Activated CD4-positive, alpha-beta T cell treated with anti-CD3 and anti-CD28 coated beads, Interleukin-2, Interleukin-6, amounts not matched to agents 100 ng/mL and 50 ng/mL, durations not matched to agents 16 hours and 8 hours (primary cell): ENCODE measurements around the gene ACADSB.
A peak's percentile ranks its signal among the peaks of the same experiment; 100 is the strongest.

Experiments
- DNase-seq: peaks from one replicate; pipeline ENCODE4 v3.0.0-alpha.2; 2020

The ACADSB gene

DNA sequence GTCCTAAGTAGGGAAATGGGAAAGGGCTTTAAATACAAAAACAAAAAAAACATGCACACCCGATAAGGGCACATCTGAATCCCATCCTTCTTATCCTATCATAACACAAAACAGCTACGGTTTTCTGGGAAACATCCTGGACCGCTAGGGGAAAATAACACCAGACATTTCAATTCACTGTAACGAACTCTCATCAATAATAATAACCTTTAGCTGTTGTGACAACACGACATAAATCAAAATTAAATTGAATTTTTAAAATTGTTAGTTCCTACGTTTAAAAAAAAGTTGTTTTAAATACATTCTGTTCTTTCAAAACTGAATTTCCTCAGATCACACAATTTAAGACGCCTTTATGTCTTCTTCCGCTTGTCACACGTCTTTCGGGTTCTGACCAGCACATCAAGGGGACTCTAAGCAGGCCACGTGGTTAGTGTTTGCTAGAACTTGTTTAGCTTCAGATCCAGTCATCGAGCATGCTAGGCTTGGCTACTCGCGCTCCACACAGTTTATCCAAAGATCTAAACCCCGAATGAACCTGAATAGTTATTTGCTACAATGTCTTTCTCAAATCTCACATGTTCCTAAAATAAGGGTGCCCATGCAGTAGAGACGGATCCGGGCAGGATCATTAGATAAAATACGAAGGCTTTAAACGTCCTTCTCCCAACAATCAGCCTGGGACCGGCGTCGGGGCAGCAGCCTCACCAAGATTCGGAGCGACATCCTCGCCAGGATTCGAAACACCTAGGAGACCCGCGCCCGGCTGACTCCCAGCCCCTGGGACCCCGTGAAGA is 1.1 kb upstream of the ACADSB start:
- DNase-seq, result peak; percentile 69

DNA sequence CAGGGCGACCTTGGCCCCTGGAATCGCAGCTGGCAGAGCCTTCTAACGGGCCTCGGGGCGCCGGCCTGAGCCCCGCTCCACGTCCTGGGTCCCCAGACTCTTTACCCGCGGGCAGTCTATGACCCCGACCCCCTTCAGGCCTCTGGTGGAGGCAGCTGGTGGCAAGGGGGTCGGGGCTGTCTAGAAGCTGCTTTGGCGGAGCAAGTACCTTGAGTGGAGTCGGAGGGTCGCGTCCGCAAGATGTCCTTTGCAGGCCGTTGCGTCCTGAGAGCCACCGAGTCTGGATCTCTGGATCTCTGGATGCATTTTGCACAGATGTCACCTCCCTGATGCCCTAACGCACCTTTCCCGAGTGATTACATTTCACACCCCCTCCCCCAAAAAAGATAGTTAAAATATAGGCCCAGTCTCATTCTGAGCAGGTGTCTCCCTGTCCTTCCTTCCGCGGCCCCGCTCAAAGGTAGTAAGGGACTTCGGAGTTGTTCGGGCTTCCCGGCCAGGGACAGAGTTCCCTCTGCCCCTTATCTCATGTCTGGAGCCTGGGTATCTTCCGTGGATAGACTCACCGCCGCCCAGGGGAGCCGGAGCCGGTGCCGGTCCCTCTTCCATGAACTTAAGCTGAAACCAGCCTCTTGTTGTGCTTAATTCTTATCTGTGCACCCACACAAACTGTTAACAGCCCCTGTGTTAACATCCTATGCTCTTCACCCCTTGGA is 457 bp downstream of the ACADSB start:
- DNase-seq, result peak; percentile 11

DNA sequence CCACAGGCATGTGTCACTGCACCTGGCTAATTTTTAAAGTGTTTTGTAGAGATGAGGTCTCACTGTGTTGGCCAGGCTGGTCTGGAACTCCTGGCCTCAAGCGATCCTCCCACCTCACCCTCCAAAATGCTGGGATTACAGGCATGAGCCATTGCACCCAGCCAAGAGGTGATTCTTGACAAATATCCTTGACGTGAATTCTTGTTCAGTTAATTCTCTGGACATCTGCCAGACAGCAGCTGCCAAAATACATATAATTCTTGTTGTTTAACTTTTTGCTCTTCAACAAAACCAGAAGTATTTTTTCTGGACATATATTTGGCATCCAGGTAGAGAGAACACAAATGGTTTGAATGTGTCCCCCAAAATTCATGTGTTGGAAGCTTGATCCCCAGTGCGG is 3.2 kb downstream of the ACADSB start:
- DNase-seq, result no peak

DNA sequence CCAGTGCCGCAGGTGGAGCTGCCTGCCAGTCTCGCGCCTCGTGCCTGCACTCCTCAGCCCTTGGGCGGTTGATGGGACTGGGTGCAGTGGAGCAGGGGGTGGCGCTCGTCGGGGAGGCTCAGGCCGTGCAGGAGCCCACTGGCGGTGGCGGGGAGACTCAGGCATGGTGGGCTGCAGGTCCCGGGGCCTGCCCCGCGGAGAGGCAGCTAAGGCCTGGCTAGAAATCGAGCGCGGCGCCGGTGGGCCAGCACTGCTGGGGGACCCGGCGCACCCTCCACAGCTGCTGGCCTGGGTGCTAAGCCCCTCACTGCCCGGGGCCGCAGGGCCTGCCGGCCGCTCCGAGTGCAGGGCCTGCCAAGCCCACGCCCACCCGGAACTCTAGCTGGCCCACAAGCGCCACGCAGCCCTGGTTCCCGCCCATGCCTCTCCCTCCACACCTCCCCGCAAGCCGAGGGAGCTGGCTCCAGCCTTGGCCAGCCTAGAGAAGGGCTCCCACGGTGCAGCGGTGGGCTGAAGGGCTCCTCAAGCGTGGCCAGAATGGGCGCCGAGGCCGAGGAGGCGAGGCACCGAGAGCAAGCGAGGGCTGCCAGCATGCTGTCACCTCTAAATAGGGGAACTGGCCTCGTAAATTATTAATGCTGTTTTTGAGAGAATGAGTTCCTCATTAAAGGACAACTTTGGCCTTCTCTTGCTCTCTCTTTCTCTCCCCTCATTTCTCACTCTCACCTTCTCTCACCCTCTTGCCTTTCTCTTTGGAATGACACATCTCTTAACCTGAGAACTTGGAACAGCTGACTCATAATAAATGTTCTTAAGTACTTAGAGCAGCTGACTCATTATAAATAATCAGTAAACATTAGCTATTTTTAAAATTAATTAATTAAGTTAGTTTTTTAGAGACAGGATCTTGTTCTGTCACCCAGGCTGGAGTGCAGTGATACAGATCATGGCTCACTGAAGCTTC is 4.9 kb downstream of the ACADSB start:
- no peak for DNase-seq

DNA sequence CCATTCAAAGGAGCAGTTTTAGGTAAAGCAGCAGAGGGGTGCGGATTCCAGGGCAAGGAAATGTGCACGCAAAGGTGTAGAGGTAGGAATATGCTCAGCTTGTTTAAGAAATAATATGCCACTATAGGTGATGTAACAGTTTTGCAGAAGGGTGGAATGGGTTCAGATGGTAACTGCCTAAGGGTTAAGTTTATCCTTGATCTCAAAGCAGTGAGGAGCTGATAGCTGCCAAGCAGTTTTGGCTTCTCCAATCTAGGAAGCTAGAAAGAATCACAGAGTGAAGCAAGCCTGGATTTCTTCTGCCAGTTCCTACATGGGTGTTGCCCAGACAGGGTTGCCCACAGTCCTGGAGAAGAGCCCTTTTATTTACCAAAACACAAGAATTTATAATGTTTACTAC is 6.0 kb downstream of the ACADSB start:
- no peak for DNase-seq

DNA sequence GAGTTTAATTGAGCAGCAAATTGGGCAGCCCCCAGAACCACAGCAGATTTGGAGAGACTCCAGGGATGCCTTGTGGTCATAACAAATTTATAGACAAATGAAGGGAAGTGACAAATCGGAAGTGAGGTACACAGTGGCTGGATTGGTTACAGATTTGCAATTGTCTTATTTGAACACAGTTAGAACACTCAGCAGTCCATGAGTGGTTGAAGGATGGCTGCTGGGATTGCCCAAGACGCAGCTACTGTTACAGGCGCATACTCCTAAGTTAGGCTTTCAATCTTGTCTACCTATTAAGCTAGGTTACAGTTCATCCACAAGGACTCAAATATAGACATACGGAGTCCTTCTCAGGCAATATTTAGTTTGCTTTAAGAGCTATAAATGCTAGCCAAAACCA is 7.4 kb downstream of the ACADSB start:
- no peak for DNase-seq

DNA sequence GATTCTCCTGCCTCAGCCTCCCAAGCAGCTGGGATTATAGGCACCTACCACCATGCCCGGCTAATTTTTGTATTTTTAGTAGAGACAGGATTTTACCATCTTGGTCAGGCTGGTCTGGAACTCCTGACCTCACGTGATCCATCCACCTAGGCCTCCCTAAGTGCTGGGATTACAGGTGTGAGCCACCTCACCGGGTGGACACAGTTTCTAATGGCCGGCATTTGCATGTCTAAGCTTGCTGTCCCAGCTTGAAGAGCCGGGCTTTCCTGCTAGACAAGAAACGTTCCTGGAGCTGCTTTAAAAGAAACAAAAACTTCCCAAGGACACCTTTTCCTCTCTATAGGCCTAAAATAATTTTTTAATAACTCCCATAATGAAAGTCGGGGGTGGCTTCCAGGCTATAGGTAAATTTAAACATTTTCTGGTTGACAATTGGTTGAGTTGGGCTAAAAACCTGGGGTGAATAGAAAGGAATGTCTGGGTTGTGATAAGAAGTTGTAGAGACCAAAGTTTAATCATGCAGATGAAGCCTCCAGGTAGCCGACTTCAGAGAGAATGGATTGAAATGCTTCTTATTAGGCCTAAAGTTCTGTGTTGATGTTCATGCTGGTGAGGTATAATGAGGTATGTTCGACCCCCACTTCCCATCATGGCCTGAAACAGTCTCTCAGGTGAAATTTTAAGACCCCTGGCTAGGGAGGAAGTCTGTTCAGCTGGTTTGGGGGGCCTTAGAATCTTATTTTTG is 8.8 kb downstream of the ACADSB start:
- DNase-seq, result no peak

DNA sequence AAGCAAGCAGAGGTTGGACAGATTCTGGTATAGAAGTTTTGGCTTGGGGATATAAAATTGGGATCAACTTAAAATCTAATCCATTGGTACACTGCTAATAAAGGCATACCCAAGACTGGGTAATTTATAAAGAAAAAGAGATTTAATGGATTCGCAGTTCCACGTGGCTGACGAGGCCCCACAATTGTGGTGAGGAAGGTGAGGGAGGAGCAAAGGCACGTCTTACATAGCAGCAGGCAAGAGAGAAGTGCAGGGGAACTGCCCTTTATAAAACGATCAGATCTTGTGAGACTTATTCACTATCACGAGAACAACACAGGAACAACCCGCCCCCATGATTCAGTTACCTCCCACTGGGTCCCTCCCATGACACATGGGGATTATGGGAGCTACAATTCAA is 9.7 kb downstream of the ACADSB start:
- DNase-seq, result no peak

DNA sequence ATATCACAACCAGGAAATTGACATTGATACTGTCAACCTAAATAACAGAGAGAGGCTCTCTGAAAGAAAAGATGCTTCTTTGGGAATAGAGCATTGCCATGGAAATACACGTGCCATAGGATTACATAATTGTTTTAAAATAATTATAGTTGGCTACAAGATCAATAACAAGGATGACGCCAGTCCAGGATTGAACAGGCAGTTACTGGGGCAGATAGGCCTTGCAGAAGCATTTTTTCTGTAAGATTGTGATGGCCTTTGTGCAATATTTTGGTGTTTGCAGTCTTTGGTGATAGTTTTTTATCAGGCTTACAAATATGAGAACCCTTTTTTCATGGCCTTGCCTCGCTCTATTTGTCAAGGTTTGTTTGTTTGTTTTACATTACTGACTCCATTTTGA is 10.5 kb downstream of the ACADSB start:
- DNase-seq, result no peak

DNA sequence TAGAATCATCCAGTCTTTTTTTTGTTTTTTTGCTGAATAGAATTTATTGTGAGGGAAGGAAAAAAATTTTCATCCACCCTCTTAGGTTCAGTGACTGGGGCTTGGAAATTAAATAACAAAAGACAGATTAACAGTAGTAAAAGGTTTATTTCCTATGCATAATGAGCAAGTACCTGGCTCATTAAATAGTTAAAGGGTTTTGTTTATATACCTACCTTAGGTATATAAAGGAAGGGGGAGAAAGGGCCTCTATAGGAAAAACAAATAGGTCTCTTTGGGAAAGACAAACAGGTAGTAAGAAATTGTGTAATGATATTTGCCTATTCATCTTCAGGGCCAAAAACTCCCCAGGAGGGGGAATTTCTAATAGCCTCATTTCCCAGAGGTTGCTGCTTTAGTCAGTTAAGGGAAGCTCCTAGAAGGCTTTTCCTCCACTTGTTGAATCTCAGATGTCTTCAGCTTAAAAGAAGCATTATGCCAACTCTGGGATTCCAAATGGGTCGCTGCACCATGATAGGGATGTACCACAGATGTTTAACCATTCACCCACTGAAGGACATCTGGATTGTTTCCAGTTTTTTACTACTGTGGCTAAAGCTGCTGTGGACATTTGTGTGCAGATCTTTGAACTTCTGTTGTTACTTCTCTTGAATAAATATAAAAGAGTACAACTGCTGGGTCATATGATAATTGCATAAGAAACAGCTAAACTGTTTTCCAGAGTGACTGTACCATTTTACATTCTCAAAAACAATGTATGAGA is 11.3 kb downstream of the ACADSB start:
- DNase-seq, result no peak

DNA sequence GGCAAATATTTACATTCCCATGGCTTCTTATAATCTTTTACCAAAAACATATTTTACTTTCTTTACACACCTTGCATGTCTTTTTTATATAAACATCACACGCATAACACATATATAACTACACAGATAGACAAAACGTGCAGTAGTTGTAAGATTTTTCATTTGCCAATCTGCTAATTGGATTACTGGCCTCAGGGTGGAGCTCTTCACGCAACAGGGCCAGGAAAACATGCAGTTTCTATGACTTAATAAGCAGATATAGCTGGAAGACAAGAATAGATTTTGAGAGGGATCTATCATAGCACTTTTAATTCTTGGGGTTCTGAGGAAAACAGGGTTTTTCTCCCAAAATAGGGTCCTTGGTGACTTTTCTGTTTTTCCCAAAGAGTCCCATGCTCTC is 12.7 kb downstream of the ACADSB start:
- no peak for DNase-seq

DNA sequence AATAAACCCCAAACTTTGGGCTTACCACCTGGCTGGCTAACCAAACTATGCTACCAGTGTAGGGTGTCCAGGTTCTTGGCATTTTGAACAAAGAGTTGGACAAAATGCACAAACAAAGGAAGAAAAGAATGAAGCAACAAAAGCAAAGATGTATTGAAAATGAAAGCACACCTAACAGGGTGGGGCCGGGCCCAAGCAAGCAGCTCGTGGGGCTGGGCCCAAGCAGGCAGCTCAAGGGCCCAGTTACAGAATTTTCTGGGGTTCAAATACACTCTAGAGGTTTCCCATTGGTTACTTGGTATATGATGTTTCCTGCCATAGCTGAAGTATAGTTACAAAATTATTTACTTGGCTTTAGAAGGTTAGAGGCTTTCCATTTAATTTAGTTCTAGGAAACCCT is 15.7 kb downstream of the ACADSB start:
- no peak for DNase-seq

DNA sequence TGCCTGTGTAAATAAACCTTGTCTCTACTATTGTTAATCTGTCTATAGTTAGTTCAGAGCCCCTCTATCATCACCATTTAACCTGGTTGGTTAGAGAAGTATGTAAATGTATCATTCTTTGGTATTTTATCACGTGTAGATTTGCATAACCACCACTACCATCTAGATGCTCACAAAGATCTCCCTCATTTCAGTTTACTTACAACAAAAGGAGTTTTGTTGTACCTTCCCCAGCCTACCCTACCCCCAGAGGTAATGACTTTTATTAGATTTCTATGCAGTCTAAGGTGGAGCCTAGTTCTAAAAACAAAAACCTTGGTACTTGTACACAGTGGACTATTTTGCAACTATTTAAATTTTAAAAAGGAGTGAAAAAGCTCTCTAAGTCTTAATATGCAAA is 17.5 kb downstream of the ACADSB start:
- no peak for DNase-seq

DNA sequence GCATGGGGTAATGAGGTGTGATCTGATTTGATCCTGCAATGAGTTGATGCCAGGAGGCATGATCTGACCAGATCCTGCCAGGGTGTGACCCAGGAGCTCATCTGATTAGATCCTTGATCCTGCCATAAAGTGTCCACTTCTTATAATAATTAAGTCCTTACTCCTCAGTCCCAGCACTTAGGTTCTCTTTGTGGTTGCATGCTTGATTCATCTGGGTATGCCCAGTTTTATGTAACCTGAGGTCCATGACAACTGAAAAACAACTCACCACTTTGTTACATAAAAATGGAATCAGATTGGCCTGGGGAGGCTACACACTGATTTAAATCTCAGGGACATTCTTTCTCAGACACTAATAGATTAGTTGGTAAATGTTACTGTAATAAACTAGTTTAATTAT is 19.1 kb downstream of the ACADSB start:
- DNase-seq, result no peak

DNA sequence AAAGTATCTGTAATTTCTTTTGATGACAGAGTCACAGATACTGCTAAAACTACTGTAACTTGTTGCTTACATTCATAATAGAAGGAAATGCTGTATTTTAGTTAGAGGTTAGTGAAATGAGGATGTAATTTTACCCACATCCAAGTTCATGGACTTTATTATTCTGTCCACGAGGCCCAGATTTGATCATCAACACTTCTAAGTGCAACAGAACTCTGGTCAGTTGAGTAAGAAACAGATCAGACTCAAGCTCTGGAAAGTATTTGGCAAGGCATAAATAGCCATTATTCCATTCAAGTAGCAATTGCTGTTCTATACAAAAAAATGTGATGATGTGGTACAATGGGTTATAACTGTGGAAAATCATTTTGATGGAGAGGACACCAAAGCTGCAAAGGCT is 22.3 kb downstream of the ACADSB start:
- DNase-seq, result no peak

DNA sequence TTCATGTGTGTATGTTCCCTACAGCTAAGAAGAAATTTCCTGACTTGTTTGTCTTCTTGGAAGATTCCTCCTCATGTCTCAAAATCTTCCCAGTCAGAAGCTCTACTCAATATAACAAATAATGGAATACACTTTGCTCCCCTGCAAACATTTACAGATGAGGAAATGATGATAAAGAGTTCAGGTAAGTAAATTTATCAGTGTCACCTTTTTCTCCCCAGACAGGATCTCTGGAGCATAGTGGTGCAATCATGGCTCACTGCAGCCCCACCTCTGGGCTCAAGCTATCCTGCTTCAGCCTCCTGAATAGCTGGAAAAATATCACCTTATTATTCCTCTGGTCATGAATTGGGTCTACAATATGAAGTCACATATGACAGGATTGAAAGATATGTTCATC is 25.5 kb downstream of the ACADSB start:
- DNase-seq, result no peak

DNA sequence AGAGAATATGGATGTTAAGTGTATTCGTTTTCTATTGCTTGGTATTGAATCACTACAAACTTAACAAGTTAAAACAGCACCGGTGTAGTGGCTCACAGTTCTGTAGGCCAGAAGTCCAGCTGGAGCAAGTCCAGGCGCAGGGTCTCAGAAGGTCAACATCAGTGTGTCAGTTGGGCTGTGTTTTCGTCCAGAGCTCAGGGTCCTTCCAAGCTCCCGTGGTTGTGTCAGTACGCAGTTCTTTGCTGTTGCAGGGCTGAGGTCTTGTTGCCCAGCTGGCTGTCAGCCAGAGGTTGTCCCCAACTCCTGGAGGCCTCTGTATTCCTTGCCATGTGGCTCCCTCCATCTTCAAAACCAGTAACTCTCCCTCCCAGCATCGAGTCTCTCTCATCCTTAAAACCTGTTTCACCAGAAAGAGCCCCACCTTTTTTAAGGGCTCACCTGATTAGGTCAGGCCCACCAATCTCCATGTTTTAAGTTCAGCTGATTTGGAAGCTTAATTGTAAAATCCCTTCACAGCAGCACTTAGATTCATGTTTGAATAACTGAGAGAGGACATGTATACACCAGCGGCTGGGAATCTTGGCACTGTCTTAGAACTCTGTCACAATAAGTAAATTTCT is 26.8 kb downstream of the ACADSB start:
- no peak for DNase-seq

DNA sequence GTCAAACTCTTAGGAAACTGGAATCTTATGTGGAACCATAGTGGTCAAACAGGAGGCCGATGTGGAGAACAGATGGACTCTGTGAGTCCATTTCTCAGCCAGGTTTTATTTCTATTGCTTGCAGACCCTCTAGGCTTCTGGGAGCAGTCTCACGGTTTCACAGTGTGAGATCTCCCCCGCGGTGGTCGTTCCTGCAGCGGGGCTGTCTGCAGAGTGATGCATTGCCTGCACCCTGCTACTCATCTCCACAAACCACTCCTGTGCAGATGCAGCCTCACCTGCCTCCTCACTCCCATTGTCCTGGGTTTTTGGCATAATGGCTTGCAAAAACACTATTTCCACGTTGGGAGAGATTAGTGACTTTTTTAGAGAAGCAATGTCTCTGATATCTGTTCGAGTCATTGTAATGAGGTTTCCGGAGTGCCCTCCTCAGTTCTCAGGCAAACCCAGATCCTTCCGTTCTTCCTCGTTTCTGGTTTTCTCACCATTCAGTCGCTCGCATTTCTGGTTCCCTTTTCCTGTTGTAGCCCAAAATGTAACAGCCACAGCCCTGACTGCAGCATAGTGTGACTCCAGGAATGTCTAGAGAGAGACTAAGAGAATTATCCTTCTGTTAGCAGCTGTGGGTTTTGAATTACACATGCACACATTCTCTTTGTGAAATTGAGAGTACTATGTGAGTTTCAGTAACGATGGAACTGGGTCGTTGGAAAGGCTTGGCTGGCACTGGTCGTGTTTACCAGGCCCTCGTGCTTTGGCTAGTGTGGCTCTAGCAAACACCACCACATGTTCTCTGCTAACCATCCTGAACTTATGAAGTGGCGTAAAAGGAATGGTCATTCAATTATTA is 30.2 kb downstream of the ACADSB start:
- DNase-seq, result no peak

DNA sequence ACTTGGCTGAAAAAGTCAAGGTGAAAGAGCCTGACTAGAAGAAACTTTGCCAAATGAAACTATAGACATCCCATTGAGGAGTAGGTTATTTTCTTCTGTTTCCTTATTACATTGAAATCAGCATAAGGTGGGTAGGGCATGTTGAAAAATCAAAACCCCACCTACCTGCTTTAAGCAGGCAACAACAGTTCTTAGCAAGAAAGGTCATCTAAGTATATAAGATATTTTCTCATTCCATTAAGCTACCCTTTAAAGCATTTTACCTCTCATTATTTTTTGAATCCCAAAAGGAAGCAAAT is 30.8 kb downstream of the ACADSB start:
- DNase-seq, result no peak

DNA sequence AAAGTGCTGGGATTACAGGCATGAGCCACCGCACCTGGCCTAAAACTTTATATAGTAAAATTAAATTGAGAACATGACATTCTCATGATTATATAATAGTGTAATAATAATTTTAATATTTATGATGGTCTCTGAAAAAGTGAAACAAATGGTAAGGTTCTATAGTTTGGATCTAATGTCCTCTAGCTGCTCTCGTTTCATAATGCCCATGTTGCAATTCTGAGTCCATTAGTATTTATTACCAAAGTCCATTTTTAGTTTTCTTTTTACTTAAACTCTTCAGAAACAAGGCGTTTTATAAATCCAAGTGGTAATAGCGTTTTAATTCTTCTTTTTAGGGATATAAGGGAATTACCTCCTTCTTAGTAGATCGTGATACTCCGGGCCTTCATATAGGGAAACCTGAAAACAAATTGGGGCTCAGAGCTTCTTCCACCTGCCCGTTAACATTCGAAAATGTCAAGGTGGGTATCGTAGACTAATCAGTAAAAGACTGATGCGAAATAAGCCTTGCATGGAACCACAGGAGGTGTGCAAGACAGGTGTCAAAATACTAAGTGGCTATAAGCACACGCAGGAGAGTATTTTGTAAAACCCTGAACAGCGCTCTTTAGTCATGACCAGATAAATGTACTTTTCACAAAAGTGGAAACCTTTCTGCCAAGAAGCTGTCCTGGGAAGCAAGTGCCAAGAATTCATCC is 34.1 kb downstream of the ACADSB start:
- DNase-seq, result no peak
